ENCODE data around the gene B4GALT2.

The B4GALT2 gene

GRCh38 chr1:44029260-44029910, 50.4 kb downstream of the B4GALT2 start:
- Histone ChIP-seq H3K9me3 (ENCODE audit: control extremely low read depth in 1 of 5, control insufficient read depth in 4 of 5, insufficient read depth in 2 of 5, low read depth in 1 of 5, low read length in 4 of 5) (no peaks in the 10 kb centered on the region), H3K27ac (ENCODE audit: insufficient read depth in 1 of 2, low read depth in 1 of 2, low read length in 2 of 2, poor library complexity in 1 of 2, severe bottlenecking in 2 of 2) (peak overlapping the region in 1 of 2 experiments; percentile 86), H3K4me3 (ENCODE audit: control insufficient read depth in 1 of 7, extremely low read depth in 1 of 7, insufficient read depth in 4 of 7, low read depth in 2 of 7, low read length in 6 of 7) (peak overlapping the region; percentile 64 to 93 (median 77)), H3K4me1 (ENCODE audit: control extremely low read depth in 1 of 4, control insufficient read depth in 4 of 4, insufficient read depth in 4 of 4, low read length in 3 of 4) (peaks cover 0 to 29% (median 22%) of the 10 kb centered on the region in 4 experiments), H3K27me3 (replicated peaks in 2 of 5; ENCODE audit: control insufficient read depth in 4 of 5, insufficient read depth in 5 of 5, low read length in 4 of 5) (peaks cover 0 to 9% (median 0%) of the 10 kb centered on the region in 5 experiments), H3K36me3 (ENCODE audit: control insufficient read depth in 4 of 4, insufficient read depth in 4 of 4, low read length in 3 of 4) (no peaks in the 10 kb centered on the region)
- POLR2A ChIA-PET: no interaction called here
- peak in 1 of 3 donors; percentile 68 for DNase-seq
- 33% methylated on average over 17 of the region's 17 CpGs for WGBS (ENCODE audit: insufficient coverage)
- CTCF ChIA-PET: interaction anchor here (1.3 to 2.1 kb wide), 3 partner anchors 13 to 24 kb away, joined by 4 to 9 read pairs (median 6); no protein-coding TSS in a partner anchor

GRCh38 chr1:44029911-44030604, 51.0 kb downstream of the B4GALT2 start:
- CTCF ChIA-PET: interaction anchor here (1.1 to 1.9 kb wide), 5 partner anchors 11 to 25 kb away, joined by 4 to 6 read pairs (median 4); no protein-coding TSS in a partner anchor
- DNase-seq: peak; percentile 86 to 88 (median 86)
- Histone ChIP-seq H3K27ac (ENCODE audit: insufficient read depth in 1 of 2, low read depth in 1 of 2, low read length in 2 of 2, poor library complexity in 1 of 2, severe bottlenecking in 2 of 2) (peak overlapping the region; percentile 33 to 86), H3K27me3 (replicated peaks in 2 of 5; ENCODE audit: control insufficient read depth in 4 of 5, insufficient read depth in 5 of 5, low read length in 4 of 5) (peaks cover 0 to 9% (median 0%) of the 10 kb centered on the region in 5 experiments), H3K4me1 (ENCODE audit: control extremely low read depth in 1 of 4, control insufficient read depth in 4 of 4, insufficient read depth in 4 of 4, low read length in 3 of 4) (peaks cover 0 to 29% (median 22%) of the 10 kb centered on the region in 4 experiments), H3K4me3 (ENCODE audit: control insufficient read depth in 1 of 7, extremely low read depth in 1 of 7, insufficient read depth in 4 of 7, low read depth in 2 of 7, low read length in 6 of 7) (peak overlapping the region; percentile 69 to 93 (median 77)), H3K9me3 (ENCODE audit: control extremely low read depth in 1 of 5, control insufficient read depth in 4 of 5, insufficient read depth in 2 of 5, low read depth in 1 of 5, low read length in 4 of 5) (no peaks in the 10 kb centered on the region), H3K36me3 (ENCODE audit: control insufficient read depth in 4 of 4, insufficient read depth in 4 of 4, low read length in 3 of 4) (no peaks in the 10 kb centered on the region)
- under 1% methylated on average over 61 of the region's 75 CpGs for WGBS (ENCODE audit: insufficient coverage)
- POLR2A ChIA-PET: interaction anchor here (0.5 kb wide), 1 partner anchor 692 kb away, joined by 3 read pairs; no protein-coding TSS in a partner anchor

GRCh38 chr1:44030605-44031251, 51.7 kb downstream of the B4GALT2 start:
- peak; percentile 64 to 80 (median 70) for DNase-seq
- CTCF ChIA-PET: interaction anchor here (1.1 to 2.2 kb wide), 6 partner anchors 10 to 26 kb away, joined by 4 to 11 read pairs (median 5); no protein-coding TSS in a partner anchor
- Histone ChIP-seq H3K4me3 (ENCODE audit: control insufficient read depth in 1 of 7, extremely low read depth in 1 of 7, insufficient read depth in 4 of 7, low read depth in 2 of 7, low read length in 6 of 7) (peak overlapping the region; percentile 69 to 93 (median 77)), H3K27ac (ENCODE audit: insufficient read depth in 1 of 2, low read depth in 1 of 2, low read length in 2 of 2, poor library complexity in 1 of 2, severe bottlenecking in 2 of 2) (peak overlapping the region in 1 of 2 experiments; percentile 75), H3K4me1 (ENCODE audit: control extremely low read depth in 1 of 4, control insufficient read depth in 4 of 4, insufficient read depth in 4 of 4, low read length in 3 of 4) (peaks cover 0 to 33% (median 22%) of the 10 kb centered on the region in 4 experiments), H3K9me3 (ENCODE audit: control extremely low read depth in 1 of 5, control insufficient read depth in 4 of 5, insufficient read depth in 2 of 5, low read depth in 1 of 5, low read length in 4 of 5) (no peaks in the 10 kb centered on the region), H3K27me3 (replicated peaks in 2 of 5; ENCODE audit: control insufficient read depth in 4 of 5, insufficient read depth in 5 of 5, low read length in 4 of 5) (peaks cover 0 to 9% (median 0%) of the 10 kb centered on the region in 5 experiments), H3K36me3 (ENCODE audit: control insufficient read depth in 4 of 4, insufficient read depth in 4 of 4, low read length in 3 of 4) (no peaks in the 10 kb centered on the region)
- POLR2A ChIA-PET: interaction anchor here (0.5 kb wide), 1 partner anchor 691 kb away, joined by 3 read pairs; no protein-coding TSS in a partner anchor
- 0% methylated on average over 37 of the region's 66 CpGs for whole genome bisulfite sequencing (ENCODE audit: insufficient coverage)

GRCh38 chr1:44031252-44032169, 52.5 kb downstream of the B4GALT2 start, which contains the start of gene SLC6A9:
Gene SLC6A9 (minus strand): TSS chr1:44031462. CDS start chr1:44024277, 7,185 bp downstream.
- H3K9me3 ChIP-seq (ENCODE audit: control extremely low read depth in 1 of 5, control insufficient read depth in 4 of 5, insufficient read depth in 2 of 5, low read depth in 1 of 5, low read length in 4 of 5): no peaks in the 10 kb centered on the region
- peak in 1 of 3 donors; percentile 21 for DNase-seq
- 36% methylated on average over 20 of the region's 40 CpGs for WGBS (ENCODE audit: insufficient coverage)
- POLR2A ChIA-PET: no interaction called here
- H3K4me3 ChIP-seq (ENCODE audit: control insufficient read depth in 1 of 7, extremely low read depth in 1 of 7, insufficient read depth in 4 of 7, low read depth in 2 of 7, low read length in 6 of 7): peak within 1 kb of the TSS; percentile 69 to 93 (median 77)
- H3K27me3 ChIP-seq (replicated peaks in 2 of 5; ENCODE audit: control insufficient read depth in 4 of 5, insufficient read depth in 5 of 5, low read length in 4 of 5): peaks cover 0 to 9% (median 0%) of the 10 kb centered on the region in 5 experiments
- no peaks in the 10 kb centered on the region for H3K36me3 ChIP-seq (ENCODE audit: control insufficient read depth in 4 of 4, insufficient read depth in 4 of 4, low read length in 3 of 4)
- H3K27ac ChIP-seq (ENCODE audit: insufficient read depth in 1 of 2, low read depth in 1 of 2, low read length in 2 of 2, poor library complexity in 1 of 2, severe bottlenecking in 2 of 2): peak within 1 kb of the TSS in 1 of 2 experiments; percentile 75
- CTCF ChIA-PET: interaction anchor here (1.0 to 2.2 kb wide), 8 partner anchors 9 to 27 kb away, joined by 3 to 11 read pairs (median 4); no protein-coding TSS in a partner anchor
- H3K4me1 ChIP-seq (ENCODE audit: control extremely low read depth in 1 of 4, control insufficient read depth in 4 of 4, insufficient read depth in 4 of 4, low read length in 3 of 4): peaks cover 0 to 40% (median 24%) of the 10 kb centered on the region in 4 experiments

- H3K4me3 ChIP-seq (ENCODE audit: control insufficient read depth in 1 of 7, extremely low read depth in 1 of 7, insufficient read depth in 4 of 7, low read depth in 2 of 7, low read length in 6 of 7): no peak overlapping the region
- 97% methylated on average over 5 of the region's 6 CpGs for WGBS (ENCODE audit: insufficient coverage)
- H3K36me3 ChIP-seq (ENCODE audit: control insufficient read depth in 4 of 4, insufficient read depth in 4 of 4, low read length in 3 of 4): no peaks in the 10 kb centered on the region
- no peak overlapping the region for H3K27ac ChIP-seq (ENCODE audit: insufficient read depth in 1 of 2, low read depth in 1 of 2, low read length in 2 of 2, poor library complexity in 1 of 2, severe bottlenecking in 2 of 2)
- H3K4me1 ChIP-seq (ENCODE audit: control extremely low read depth in 1 of 4, control insufficient read depth in 4 of 4, insufficient read depth in 4 of 4, low read length in 3 of 4): peaks cover 0 to 46% (median 24%) of the 10 kb centered on the region in 4 experiments
- no peaks in the 10 kb centered on the region for H3K9me3 ChIP-seq (ENCODE audit: control extremely low read depth in 1 of 5, control insufficient read depth in 4 of 5, insufficient read depth in 2 of 5, low read depth in 1 of 5, low read length in 4 of 5)
- no peak for DNase-seq
- POLR2A ChIA-PET: no interaction called here
- CTCF ChIA-PET: interaction anchor here (1.0 to 4.9 kb wide), 6 partner anchors 11 to 27 kb away, joined by 3 to 41 read pairs (median 6); no protein-coding TSS in a partner anchor
- H3K27me3 ChIP-seq (replicated peaks in 2 of 5; ENCODE audit: control insufficient read depth in 4 of 5, insufficient read depth in 5 of 5, low read length in 4 of 5): peaks cover 0 to 9% (median 0%) of the 10 kb centered on the region in 5 experiments
Measured at GRCh38 chr1:44032170-44032790, 53.3 kb downstream of the B4GALT2 start.

All from common myeloid progenitor, CD34-positive (primary cell).